Mesenchymal stem cell (in vitro differentiated cells and primary cell): ENCODE results near the gene SPATA13.

Source experiments
- DNase-seq: peaks from one replicate; pipeline ENCODE4 v3.0.0-alpha.2; 2013
- H2AFZ ChIP-seq: one replicate; pipeline ENCODE4 v1.6.1; 2013; ENCODE audit warnings: low read depth, mild to moderate bottlenecking, control low read depth, inconsistent platforms, low read length, moderate library complexity
- H2AK5ac ChIP-seq: 2 replicates; pipeline ENCODE4 v1.6.1; 2013; ENCODE audit warnings: low read length, moderate library complexity, mild to moderate bottlenecking, inconsistent platforms; ENCODE audit not compliant: severe bottlenecking
- H2BK120ac ChIP-seq: one replicate; pipeline ENCODE4 v1.6.1; 2013; ENCODE audit warnings: low read depth, mild to moderate bottlenecking, inconsistent platforms, low read length, moderate library complexity
- H2BK12ac ChIP-seq, 2 experiments: one replicate each; pipeline ENCODE4 v1.6.1; 2013; ENCODE audit warnings: inconsistent platforms in 2 of 2, low read length in 2 of 2, mild to moderate bottlenecking in 2 of 2, moderate library complexity in 2 of 2, control low read depth in 1 of 2
- H2BK15ac ChIP-seq: one replicate; pipeline ENCODE4 v1.6.1; 2013; ENCODE audit warnings: mild to moderate bottlenecking, low read depth, inconsistent platforms; ENCODE audit not compliant: poor library complexity, severe bottlenecking
- H2BK5ac ChIP-seq: 2 replicates; pipeline ENCODE4 v1.6.1; 2013; ENCODE audit warnings: low read depth, mild to moderate bottlenecking, low read length, control low read depth, inconsistent platforms; ENCODE audit not compliant: poor library complexity, severe bottlenecking
- H3K14ac ChIP-seq, 2 experiments: one replicate each; pipeline ENCODE4 v1.6.1; 2013; ENCODE audit warnings: inconsistent platforms in 2 of 2, low read length in 2 of 2, control low read depth in 1 of 2, mild to moderate bottlenecking in 1 of 2, moderate library complexity in 1 of 2
- H3K18ac ChIP-seq, 2 experiments: one replicate each; pipeline ENCODE4 v1.6.1; 2013; ENCODE audit warnings: inconsistent platforms in 2 of 2, low read length in 2 of 2, control low read depth in 1 of 2, low read depth in 1 of 2, mild to moderate bottlenecking in 1 of 2
- H3K23ac ChIP-seq, 2 experiments: one replicate each; pipeline ENCODE4 v1.6.1; 2013; ENCODE audit warnings: inconsistent platforms in 2 of 2, low read length in 2 of 2, mild to moderate bottlenecking in 2 of 2, moderate library complexity in 2 of 2, control low read depth in 1 of 2
- H3K27ac ChIP-seq: 2 replicates; pipeline ENCODE4 v1.5.1; 2013; ENCODE audit warnings: mild to moderate bottlenecking, moderate library complexity, low read length, control low read depth, inconsistent platforms; ENCODE audit not compliant: poor library complexity, severe bottlenecking
- H3K27me3 ChIP-seq, 2 experiments: 2 replicates each; pipeline versions ENCODE4 v1.6.1 to v1.7.0; 2013; ENCODE audit warnings: low read length in 2 of 2, mild to moderate bottlenecking in 2 of 2, moderate library complexity in 2 of 2, control low read depth in 1 of 2, inconsistent platforms in 1 of 2; ENCODE audit not compliant: control insufficient read depth in 1 of 2, insufficient read depth in 1 of 2
- H3K36me3 ChIP-seq, 2 experiments: 2 replicates each; pipeline versions ENCODE4 v1.6.1 to v1.7.0; 2013; ENCODE audit warnings: low read length in 2 of 2, control low read depth in 1 of 2, inconsistent platforms in 1 of 2, low read depth in 1 of 2, mild to moderate bottlenecking in 1 of 2; ENCODE audit not compliant: insufficient read depth in 2 of 2, control insufficient read depth in 1 of 2
- H3K4ac ChIP-seq, 2 experiments: one replicate each; pipeline ENCODE4 v1.6.1; 2013; ENCODE audit warnings: inconsistent platforms in 2 of 2, low read length in 2 of 2, mild to moderate bottlenecking in 2 of 2, moderate library complexity in 2 of 2, control low read depth in 1 of 2, low read depth in 1 of 2
- H3K4me1 ChIP-seq: 2 replicates; pipeline ENCODE4 v1.6.1; 2013; ENCODE audit warnings: low read depth, low read length, control low read depth; ENCODE audit not compliant: control insufficient read depth, insufficient read depth
- H3K4me2 ChIP-seq: 2 replicates; pipeline ENCODE4 v1.6.1; 2013; ENCODE audit warnings: low read length, mild to moderate bottlenecking, inconsistent platforms; ENCODE audit not compliant: poor library complexity, severe bottlenecking
- H3K4me3 ChIP-seq, 2 experiments: 2 replicates each; pipeline versions ENCODE4 v1.5.1 to v1.7.0; 2013; ENCODE audit warnings: low read length in 2 of 2, mild to moderate bottlenecking in 2 of 2, control low read depth in 1 of 2, low read depth in 1 of 2; ENCODE audit not compliant: insufficient read depth in 1 of 2
- H3K79me1 ChIP-seq: replicated peaks from 2 replicates; pipeline ENCODE4 v1.6.1; 2013; ENCODE audit warnings: mild to moderate bottlenecking, control low read depth, low read length, inconsistent platforms; ENCODE audit not compliant: poor library complexity, severe bottlenecking
- H3K9ac ChIP-seq: 2 replicates; pipeline ENCODE4 v1.7.0; 2013; ENCODE audit warnings: mild to moderate bottlenecking, low read length, moderate library complexity
- H3K9me3 ChIP-seq: 2 replicates; pipeline ENCODE4 v1.7.0; 2013; ENCODE audit warnings: mild to moderate bottlenecking, low read length; ENCODE audit not compliant: control insufficient read depth
- H4K8ac ChIP-seq: one replicate; pipeline ENCODE4 v1.6.1; 2013; ENCODE audit warnings: inconsistent platforms, mild to moderate bottlenecking, low read length, moderate library complexity
- H4K91ac ChIP-seq: one replicate; pipeline ENCODE4 v1.6.1; 2013; ENCODE audit warnings: mild to moderate bottlenecking, low read length, inconsistent platforms
- WGBS: methylation state at CpG from one replicate; pipeline ENCODE4 v1.1.7; 2013; ENCODE audit warnings: mixed read lengths; 5-methylcytosine and 5-hydroxymethylcytosine counted together

SPATA13 gene

GRCh38 chr13:24261566-24261965 is 101.0 kb downstream of the SPATA13 start:
- WGBS: 94% methylated on average over 3 of the region's 3 CpGs
- H3K27ac ChIP-seq: no peak overlapping the region
- no peak overlapping the region for H2BK5ac ChIP-seq
- no peak overlapping the region for H3K4me3 ChIP-seq
- no peaks in the 10 kb centered on the region for H3K4me1 ChIP-seq
- no peaks in the 10 kb centered on the region for H3K36me3 ChIP-seq
- no peak for DNase-seq
- H2BK15ac ChIP-seq: no peak overlapping the region
- no peaks in the 10 kb centered on the region for H3K9me3 ChIP-seq
- no peak overlapping the region for H2BK12ac ChIP-seq
- H4K91ac ChIP-seq: no peak overlapping the region
- no peak overlapping the region for H3K9ac ChIP-seq
- H2BK120ac ChIP-seq: no peak overlapping the region
- H3K79me1 ChIP-seq: no peaks in the 10 kb centered on the region
- H3K27me3 ChIP-seq: no peaks in the 10 kb centered on the region
- H2AK5ac ChIP-seq: no peak overlapping the region
- H3K4ac ChIP-seq: no peak overlapping the region
- no peak overlapping the region for H2AFZ ChIP-seq
- H3K14ac ChIP-seq: no peak overlapping the region
- no peak overlapping the region for H3K4me2 ChIP-seq
- H3K18ac ChIP-seq: no peak overlapping the region
- no peak overlapping the region for H3K23ac ChIP-seq
- no peak overlapping the region for H4K8ac ChIP-seq

- Histone ChIP-seq H3K4me1 (no peaks in the 10 kb centered on the region), H2BK120ac (no peak overlapping the region), H4K91ac (no peak overlapping the region), H3K23ac (no peak overlapping the region), H3K18ac (no peak overlapping the region), H3K4me3 (no peak overlapping the region), H2BK5ac (no peak overlapping the region), H3K4me2 (no peak overlapping the region), H3K79me1 (peaks cover 2% of the 10 kb centered on the region), H3K9ac (no peak overlapping the region), H2BK12ac (no peak overlapping the region), H3K4ac (no peak overlapping the region), H3K9me3 (no peaks in the 10 kb centered on the region), H2AK5ac (no peak overlapping the region), H3K27me3 (no peaks in the 10 kb centered on the region), H4K8ac (no peak overlapping the region), H2AFZ (no peak overlapping the region), H2BK15ac (no peak overlapping the region), H3K14ac (no peak overlapping the region), H3K36me3 (no peaks in the 10 kb centered on the region), H3K27ac (no peak overlapping the region)
- peak; percentile 26 for DNase-seq
- WGBS: 62% methylated on average over 4 of the region's 4 CpGs
These were observed 103.1 kb downstream of the SPATA13 start for GRCh38 chr13:24263632-24264031.

DNA sequence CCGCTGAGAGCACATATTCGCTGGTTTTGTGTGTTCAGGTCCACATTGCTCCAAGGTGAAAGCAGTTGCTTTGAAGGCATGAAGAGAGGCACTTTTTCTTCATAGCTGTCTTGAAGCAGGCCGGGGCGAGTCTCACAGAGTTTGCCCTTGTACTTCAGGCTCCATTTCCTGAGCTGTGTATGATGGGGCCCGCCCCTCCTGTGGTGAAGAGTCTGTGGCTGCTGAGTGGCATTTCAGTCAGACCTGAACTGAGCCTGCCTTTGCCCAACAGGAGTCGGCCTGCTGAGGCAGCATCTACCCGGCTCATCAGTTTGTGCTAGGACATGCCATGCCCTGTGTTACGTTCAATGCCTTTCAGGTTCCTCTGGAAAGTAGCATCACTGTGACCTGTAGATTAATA is 104.5 kb downstream of the SPATA13 start:
- Histone ChIP-seq H3K18ac (no peak overlapping the region), H3K9ac (no peak overlapping the region), H3K9me3 (no peaks in the 10 kb centered on the region), H3K23ac (no peak overlapping the region), H3K27me3 (no peaks in the 10 kb centered on the region), H2BK15ac (no peak overlapping the region), H3K4me2 (no peak overlapping the region), H2BK12ac (no peak overlapping the region), H4K91ac (no peak overlapping the region), H3K79me1 (peaks cover 4% of the 10 kb centered on the region), H2BK5ac (no peak overlapping the region), H3K4me1 (no peaks in the 10 kb centered on the region), H4K8ac (no peak overlapping the region), H2AK5ac (no peak overlapping the region), H2AFZ (no peak overlapping the region), H3K4me3 (no peak overlapping the region), H3K27ac (no peak overlapping the region), H3K4ac (no peak overlapping the region), H3K36me3 (no peaks in the 10 kb centered on the region), H3K14ac (no peak overlapping the region), H2BK120ac (no peak overlapping the region)
- WGBS: 98% methylated on average over 8 of the region's 8 CpGs
- DNase-seq: no peak

- Histone ChIP-seq H2BK15ac (no peak overlapping the region), H3K4me2 (no peak overlapping the region), H2BK120ac (no peak overlapping the region), H3K27ac (no peak overlapping the region), H3K23ac (no peak overlapping the region), H2BK5ac (no peak overlapping the region), H3K4me1 (peaks cover under 1% of the 10 kb centered on the region), H3K18ac (no peak overlapping the region), H2BK12ac (no peak overlapping the region), H2AFZ (no peak overlapping the region), H4K91ac (no peak overlapping the region), H3K14ac (no peak overlapping the region), H3K4ac (no peak overlapping the region), H3K9me3 (no peaks in the 10 kb centered on the region), H3K9ac (no peak overlapping the region), H3K36me3 (no peaks in the 10 kb centered on the region), H3K27me3 (no peaks in the 10 kb centered on the region), H2AK5ac (no peak overlapping the region), H4K8ac (no peak overlapping the region), H3K4me3 (no peak overlapping the region), H3K79me1 (peaks cover 4% of the 10 kb centered on the region)
- DNase-seq: no peak
- WGBS: 95% methylated on average over 3 of the region's 3 CpGs
These were observed 104.9 kb downstream of the SPATA13 start for GRCh38 chr13:24265453-24265852.
